ENCODE data around the gene SEC24A.
"Not testable (repeated sequence)": the region's sequence is repeated elsewhere in the genome, so short reads cannot be mapped to it uniquely, and the experiment has no call there.

SEC24A gene

GRCh38 chr5:134738963-134739661 is 90.5 kb downstream of the SEC24A start:
- in situ Hi-C loops (cut with MboI; ENCODE audit: low sequenced_read_pairs), result no loop called here

- in situ Hi-C loops (cut with MboI; ENCODE audit: low sequenced_read_pairs), result no loop called here
These were observed 92.5 kb downstream of the SEC24A start for GRCh38 chr5:134741052-134741451.

- in situ Hi-C loops (cut with MboI; ENCODE audit: low sequenced_read_pairs), result no loop called here
These were observed 93.5 kb downstream of the SEC24A start for GRCh38 chr5:134742134-134742533.

GRCh38 chr5:134749415-134749814 is 100.8 kb downstream of the SEC24A start:
- in situ Hi-C loops (cut with MboI; ENCODE audit: low sequenced_read_pairs), result no loop called here

- in situ Hi-C loops (cut with MboI; ENCODE audit: low sequenced_read_pairs), result no loop called here
These were observed 109.6 kb downstream of the SEC24A start for GRCh38 chr5:134758176-134758503.

GRCh38 chr5:134758504-134759341 is 110.1 kb downstream of the SEC24A start, which contains the start of gene DDX46:
DDX46 (plus strand) TSS chr5:134758779; CDS start chr5:134758939, 160 bp downstream.
- in situ Hi-C loops (cut with MboI; ENCODE audit: low sequenced_read_pairs), result no loop called here

GRCh38 chr5:134767528-134768291 is 119.1 kb downstream of the SEC24A start:
- in situ Hi-C loops (cut with MboI; ENCODE audit: low sequenced_read_pairs), result not testable (repeated sequence)

GRCh38 chr5:134769206-134769605 is 120.6 kb downstream of the SEC24A start:
- in situ Hi-C loops (cut with MboI; ENCODE audit: low sequenced_read_pairs), result no loop called here

GRCh38 chr5:134772461-134773125 is 124.0 kb downstream of the SEC24A start:
- in situ Hi-C loops (cut with MboI; ENCODE audit: low sequenced_read_pairs), result no loop called here

- in situ Hi-C loops (cut with MboI; ENCODE audit: low sequenced_read_pairs), result no loop called here
These were observed 128.8 kb downstream of the SEC24A start for GRCh38 chr5:134777366-134777765.

Data from hTERT RPE-1 (cell line).